K562 (cell line): ENCODE results near the gene SLC25A17. TPM values are rescaled to one million over a fixed set of nuclear protein-coding genes. Genes with fewer than 3 reads are reported as not detected.

ENCODE experiments used
- ATF4 ChIP-seq: fragments of 450-650 bp; formaldehyde crosslinking; IDR thresholded peaks from 2 replicates; pipeline ENCODE4 v1.4.0; 2022; ENCODE audit warnings: mild to moderate bottlenecking, moderate library complexity
- CHD4 ChIP-seq: fragments of 200-600 bp; sonication (generic); IDR thresholded peaks from 3 replicates; pipeline ENCODE4 v1.6.1; 2012; ENCODE audit warnings: low read depth, mild to moderate bottlenecking, mixed read lengths, low read length, inconsistent platforms; ENCODE audit not compliant: insufficient read depth, insufficient replicate concordance, poor library complexity, severe bottlenecking
- FOXJ2 ChIP-seq: fragments of 200-800 bp; sonication (Bioruptor generic); IDR thresholded peaks from 2 replicates; pipeline ENCODE4 v1.6.1; 2016; ENCODE audit warnings: missing genetic modification characterization, missing compliant biosample characterization
- KAT2B ChIP-seq: IDR thresholded peaks from one replicate; pipeline ENCODE4 v1.6.1; 2012; ENCODE audit warnings: low read depth, mild to moderate bottlenecking, control low read depth, inconsistent platforms, low read length, moderate library complexity
- MAFF ChIP-seq: IDR thresholded peaks from 2 replicates; pipeline ENCODE4 v1.6.1; 2012; ENCODE audit warnings: low read length, improper control_type of control experiment
- NFE2 ChIP-seq: IDR thresholded peaks from 2 replicates; pipeline ENCODE4 v1.6.1; 2014; ENCODE audit warnings: antibody characterized with exemption, low read depth
- NR2C1 ChIP-seq, 2 experiments: fragments of 450-650 bp; IDR thresholded peaks; 2 replicates each; pipeline ENCODE4 v1.6.1; 2017; ENCODE audit warnings: mild to moderate bottlenecking in 2 of 2, antibody characterized with exemption in 1 of 2, inconsistent platforms in 1 of 2, missing compliant biosample characterization in 1 of 2, missing genetic modification characterization in 1 of 2
- RAD21 ChIP-seq, 2 experiments: fragments of 250-450 bp in 1 of 2; fragments of 450-650 bp in 1 of 2; sonication (Bioruptor Pico) in 1 of 2; formaldehyde crosslinking in 1 of 2; IDR thresholded peaks in 1 of 2; conservative IDR thresholded peaks in 1 of 2; 2 replicates each; pipeline versions ENCODE4 v1.4.0 to v1.8.0; 2020 to 2022; ENCODE audit warnings: mild to moderate bottlenecking in 2 of 2, moderate library complexity in 1 of 2
- ZNF398 ChIP-seq: fragments of 250-450 bp; sonication (Bioruptor Pico); IDR thresholded peaks from 2 replicates; pipeline ENCODE4 v1.8.0; 2021; ENCODE audit warnings: moderate library complexity, mild to moderate bottlenecking, inconsistent platforms
- ZNF507 ChIP-seq: conservative IDR thresholded peaks from 2 replicates; pipeline ENCODE4 v1.6.1; 2017; ENCODE audit warnings: missing genetic modification characterization, missing compliant biosample characterization
- ZNF740 ChIP-seq, 3 experiments: fragments of 200-800 bp in 1 of 3; sonication (Bioruptor generic) in 1 of 3; sonication (generic) in 1 of 3; formaldehyde crosslinking in 1 of 3; IDR thresholded peaks; 2 replicates each; pipeline versions ENCODE4 v1.6.1 to v1.8.0; 2016 to 2022; ENCODE audit warnings: mild to moderate bottlenecking in 2 of 3, missing compliant biosample characterization in 2 of 3, missing genetic modification characterization in 2 of 3, missing genetic modification reagents in 1 of 3
- polyA plus RNA-seq, 8 experiments: library from polyadenylated mRNA; depleted of rRNA in 4 of 8; stranded (reverse) in 5 of 8; unstranded in 3 of 8; fragments of >200 nt; fragmentation: Nextera tagmentation in 2 of 8; fragmentation: Illumina TruSeq in 1 of 8; extraction: Ambion mirVana in 2 of 8; extraction: Trizol in 1 of 8; gene quantifications; 2 replicates each; pipeline versions ENCODE4 v1.2.1 to v1.2.3, GENCODE V29; 2011 to 2014; ENCODE audit warnings: inconsistent platforms in 1 of 8, missing spikeins in 1 of 8
- total RNA-seq, 7 experiments: library from RNA; depleted of rRNA in 6 of 7; stranded (reverse); fragments of >200 nt in 6 of 7; fragmentation: Illumina TruSeq in 2 of 7; extraction: Trizol in 2 of 7; gene quantifications; 2 replicates each; pipeline versions ENCODE4 v1.2.1 to v1.2.3, GENCODE V29; 2011 to 2021; ENCODE audit warnings: low replicate concordance in 1 of 7
- TF ChIP-seq, protein P1 (sequence below): sonication (generic); formaldehyde crosslinking; IDR thresholded peaks from 2 replicates; pipeline ENCODE4 v1.8.0; 2022; ENCODE audit warnings: missing genetic modification reagents, mild to moderate bottlenecking, borderline replicate concordance
- TF ChIP-seq, protein P2 (sequence below): fragments of 450-650 bp; formaldehyde crosslinking; IDR thresholded peaks from 2 replicates; pipeline ENCODE4 v1.4.0; 2020; ENCODE audit warnings: mild to moderate bottlenecking, moderate library complexity
- TF ChIP-seq, protein P3 (sequence below): sonication (generic); formaldehyde crosslinking; IDR thresholded peaks from 2 replicates; pipeline ENCODE4 v1.8.0; 2023; ENCODE audit warnings: mild to moderate bottlenecking, missing genetic modification reagents

SLC25A17 gene
- total and polyA plus RNA-seq, 9 of the 15 experiments (the other 6 are each of a cell fraction or from before 2014, with no cell fraction given) = 32.6 to 136 (median 56.2) TPM

DNA sequence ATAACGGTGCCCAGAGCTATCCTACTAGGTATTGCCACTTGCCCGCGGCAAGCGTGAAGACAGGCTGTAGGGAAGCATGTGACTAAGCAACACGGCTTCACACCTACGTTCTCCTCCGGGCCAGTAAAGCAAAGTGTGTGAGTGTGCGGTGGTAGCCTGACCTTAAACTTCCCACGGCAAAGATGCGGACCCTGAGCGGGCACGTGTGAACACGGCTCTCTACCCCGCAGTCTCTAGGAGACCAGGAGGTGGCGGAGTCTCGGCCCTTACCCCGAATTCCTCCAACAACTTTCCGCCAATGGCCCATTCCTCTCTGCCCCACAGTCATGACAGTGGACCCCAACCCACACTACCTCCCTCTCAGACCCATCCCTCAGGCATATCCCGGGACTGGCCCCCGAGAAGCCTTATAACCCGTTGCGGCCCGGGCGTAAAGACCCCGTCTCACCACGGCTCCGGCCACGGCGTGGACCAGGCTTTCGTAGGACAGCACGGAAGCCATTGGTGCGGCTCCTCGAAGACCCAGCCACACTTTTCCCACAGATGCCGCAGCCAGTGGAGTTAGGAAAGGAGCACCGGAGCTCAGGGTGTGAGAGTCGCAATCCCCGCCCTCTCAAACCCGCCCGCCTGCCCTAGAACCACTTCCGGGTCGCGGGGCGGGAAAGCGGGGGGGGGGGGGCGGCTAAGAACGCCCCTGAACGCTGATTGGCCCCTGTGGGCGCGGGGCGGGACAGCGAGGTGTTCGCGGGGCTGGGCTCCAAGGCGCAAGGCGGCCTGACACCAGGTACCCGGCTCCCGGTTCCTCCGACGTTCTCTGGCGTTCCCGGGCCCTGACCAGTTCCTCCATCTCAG is at the start of gene SLC25A17 (continued):
- TF ChIP-seq, protein P1, sequence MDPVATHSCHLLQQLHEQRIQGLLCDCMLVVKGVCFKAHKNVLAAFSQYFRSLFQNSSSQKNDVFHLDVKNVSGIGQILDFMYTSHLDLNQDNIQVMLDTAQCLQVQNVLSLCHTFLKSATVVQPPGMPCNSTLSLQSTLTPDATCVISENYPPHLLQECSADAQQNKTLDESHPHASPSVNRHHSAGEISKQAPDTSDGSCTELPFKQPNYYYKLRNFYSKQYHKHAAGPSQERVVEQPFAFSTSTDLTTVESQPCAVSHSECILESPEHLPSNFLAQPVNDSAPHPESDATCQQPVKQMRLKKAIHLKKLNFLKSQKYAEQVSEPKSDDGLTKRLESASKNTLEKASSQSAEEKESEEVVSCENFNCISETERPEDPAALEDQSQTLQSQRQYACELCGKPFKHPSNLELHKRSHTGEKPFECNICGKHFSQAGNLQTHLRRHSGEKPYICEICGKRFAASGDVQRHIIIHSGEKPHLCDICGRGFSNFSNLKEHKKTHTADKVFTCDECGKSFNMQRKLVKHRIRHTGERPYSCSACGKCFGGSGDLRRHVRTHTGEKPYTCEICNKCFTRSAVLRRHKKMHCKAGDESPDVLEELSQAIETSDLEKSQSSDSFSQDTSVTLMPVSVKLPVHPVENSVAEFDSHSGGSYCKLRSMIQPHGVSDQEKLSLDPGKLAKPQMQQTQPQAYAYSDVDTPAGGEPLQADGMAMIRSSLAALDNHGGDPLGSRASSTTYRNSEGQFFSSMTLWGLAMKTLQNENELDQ (CRISPR knock-in tag) = no peak
- TF ChIP-seq, protein P2, sequence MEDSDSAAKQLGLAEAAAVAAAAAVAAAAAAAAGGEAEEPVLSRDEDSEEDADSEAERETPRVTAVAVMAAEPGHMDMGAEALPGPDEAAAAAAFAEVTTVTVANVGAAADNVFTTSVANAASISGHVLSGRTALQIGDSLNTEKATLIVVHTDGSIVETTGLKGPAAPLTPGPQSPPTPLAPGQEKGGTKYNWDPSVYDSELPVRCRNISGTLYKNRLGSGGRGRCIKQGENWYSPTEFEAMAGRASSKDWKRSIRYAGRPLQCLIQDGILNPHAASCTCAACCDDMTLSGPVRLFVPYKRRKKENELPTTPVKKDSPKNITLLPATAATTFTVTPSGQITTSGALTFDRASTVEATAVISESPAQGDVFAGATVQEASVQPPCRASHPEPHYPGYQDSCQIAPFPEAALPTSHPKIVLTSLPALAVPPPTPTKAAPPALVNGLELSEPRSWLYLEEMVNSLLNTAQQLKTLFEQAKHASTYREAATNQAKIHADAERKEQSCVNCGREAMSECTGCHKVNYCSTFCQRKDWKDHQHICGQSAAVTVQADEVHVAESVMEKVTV = no peak
- TF ChIP-seq MAFF = no peak
- TF ChIP-seq KAT2B = no peak
- no peak for TF ChIP-seq ZNF398 (CRISPR knock-in tag)
- TF ChIP-seq ATF4 (CRISPR knock-in tag) = no peak
- TF ChIP-seq, protein P3, sequence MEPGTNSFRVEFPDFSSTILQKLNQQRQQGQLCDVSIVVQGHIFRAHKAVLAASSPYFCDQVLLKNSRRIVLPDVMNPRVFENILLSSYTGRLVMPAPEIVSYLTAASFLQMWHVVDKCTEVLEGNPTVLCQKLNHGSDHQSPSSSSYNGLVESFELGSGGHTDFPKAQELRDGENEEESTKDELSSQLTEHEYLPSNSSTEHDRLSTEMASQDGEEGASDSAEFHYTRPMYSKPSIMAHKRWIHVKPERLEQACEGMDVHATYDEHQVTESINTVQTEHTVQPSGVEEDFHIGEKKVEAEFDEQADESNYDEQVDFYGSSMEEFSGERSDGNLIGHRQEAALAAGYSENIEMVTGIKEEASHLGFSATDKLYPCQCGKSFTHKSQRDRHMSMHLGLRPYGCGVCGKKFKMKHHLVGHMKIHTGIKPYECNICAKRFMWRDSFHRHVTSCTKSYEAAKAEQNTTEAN (CRISPR knock-in tag) = no peak
- no peak for TF ChIP-seq RAD21 (CRISPR knock-in tag; conservative IDR thresholded peaks at IDR 0.05 in 1 of 2, IDR thresholded peaks at IDR 0.05 in 1 of 2)
- TF ChIP-seq NFE2 = no peak
- TF ChIP-seq CHD4 = no peak
- peak; percentile 96 for TF ChIP-seq NR2C1 (IDR thresholded peaks at IDR 0.05)
- TF ChIP-seq NR2C1 (tag; IDR thresholded peaks at IDR 0.05) = peak; percentile 93
- no peak for TF ChIP-seq ZNF507 (tag)
- no peak for TF ChIP-seq FOXJ2 (tag)
- peak; percentile 70 for TF ChIP-seq ZNF740 (CRISPR knock-in tag; IDR thresholded peaks at IDR 0.05)
- TF ChIP-seq ZNF740 (tag; IDR thresholded peaks at IDR 0.05) = peak in 1 of 2 experiments; percentile 96; a peak in 2 of 4 replicates
